GM18858 (cell line): ENCODE data around the gene TMEM273.

Source experiments
- ATAC-seq: cut with Tn5 transposase; IDR thresholded peaks from one replicate; pipeline ENCODE4 v1.9.1; 2021; ENCODE audit not compliant: unreplicated experiment

The TMEM273 gene, protein sequence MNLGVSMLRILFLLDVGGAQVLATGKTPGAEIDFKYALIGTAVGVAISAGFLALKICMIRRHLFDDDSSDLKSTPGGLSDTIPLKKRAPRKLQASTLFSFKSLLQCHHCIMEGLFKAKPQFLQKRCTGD

DNA sequence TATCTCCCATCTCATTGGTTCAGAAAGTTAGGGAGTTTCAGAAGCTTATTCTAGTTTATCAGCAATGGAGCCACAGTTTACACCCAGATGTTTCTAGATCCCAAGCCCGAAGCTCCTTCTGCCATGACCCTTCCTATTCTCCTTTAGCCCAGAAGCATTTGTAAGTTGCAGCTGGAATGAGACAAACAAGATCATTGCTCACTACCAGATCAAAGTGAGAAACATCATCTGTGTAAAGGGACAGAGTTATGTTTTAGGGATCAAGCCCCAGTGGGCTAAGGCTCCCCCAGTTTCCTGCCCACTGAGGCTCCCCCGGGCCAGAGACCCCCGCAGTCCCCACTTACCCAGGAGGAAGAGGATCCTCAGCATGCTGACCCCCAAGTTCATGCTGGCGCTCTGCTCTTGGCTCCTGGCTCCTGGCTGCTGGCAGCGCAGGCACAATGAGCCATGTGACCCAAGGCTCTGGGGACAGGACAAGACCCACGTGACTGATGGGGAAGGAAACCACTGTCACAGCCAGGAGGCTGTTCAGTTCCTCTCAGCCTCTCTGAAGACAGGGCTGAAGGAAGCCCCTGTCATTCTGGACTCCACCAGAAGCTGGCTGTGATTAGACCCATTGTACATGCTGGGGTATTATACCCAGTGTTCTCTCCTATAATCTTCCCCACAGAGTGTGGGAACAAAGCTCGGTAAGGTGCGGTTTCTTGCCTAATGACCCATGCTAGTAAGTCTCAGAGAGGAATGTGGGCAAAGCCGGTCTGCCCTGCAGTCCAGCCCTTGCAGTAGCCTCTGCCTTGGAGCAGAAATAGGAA, at the start of gene TMEM273:
Gene TMEM273, minus strand, starts transcription at position 442 of the 812 bp plus-strand sequence. Its CDS starts 55 bp downstream, at position 387.
- peak; percentile 70 for ATAC-seq

DNA sequence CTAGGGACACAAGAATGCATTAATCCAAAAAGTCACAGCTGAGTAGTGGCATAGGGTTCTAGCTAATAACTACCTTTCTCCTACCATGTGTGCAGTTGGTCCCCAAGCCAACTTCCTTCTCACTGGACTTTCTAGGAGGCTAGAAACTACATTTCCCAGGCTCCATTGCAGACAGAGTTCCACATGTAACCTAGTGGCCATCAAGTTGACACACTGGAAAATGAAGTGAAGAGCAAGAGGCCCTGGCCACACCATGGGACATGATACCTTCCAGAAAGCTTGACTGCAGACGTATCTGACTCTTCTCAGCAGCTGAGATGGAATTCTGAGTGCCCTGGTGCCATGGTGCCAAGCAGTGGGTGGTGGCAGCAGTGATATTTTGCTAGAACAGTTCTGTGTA, 49.8 kb upstream of the TMEM273 start:
- no peak for ATAC-seq

DNA sequence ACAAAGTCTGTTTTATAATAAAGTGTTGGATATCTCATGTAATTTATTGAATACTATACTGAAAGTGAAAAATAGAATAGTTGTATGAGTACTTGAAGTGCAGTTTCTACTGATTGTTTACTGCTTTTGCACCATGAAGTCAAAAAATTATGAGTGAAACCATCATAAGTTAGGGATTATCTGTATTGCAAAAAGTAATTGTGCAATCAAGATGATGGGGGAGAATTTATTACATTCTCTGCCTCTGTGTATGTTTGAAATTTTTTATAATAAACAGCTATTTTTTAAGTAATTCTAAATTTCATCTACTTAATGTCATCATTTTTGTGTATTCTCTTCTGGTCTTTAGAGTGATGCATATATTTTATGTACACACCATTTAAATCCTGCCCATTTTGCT, 47.2 kb upstream of the TMEM273 start:
- ATAC-seq, result no peak

DNA sequence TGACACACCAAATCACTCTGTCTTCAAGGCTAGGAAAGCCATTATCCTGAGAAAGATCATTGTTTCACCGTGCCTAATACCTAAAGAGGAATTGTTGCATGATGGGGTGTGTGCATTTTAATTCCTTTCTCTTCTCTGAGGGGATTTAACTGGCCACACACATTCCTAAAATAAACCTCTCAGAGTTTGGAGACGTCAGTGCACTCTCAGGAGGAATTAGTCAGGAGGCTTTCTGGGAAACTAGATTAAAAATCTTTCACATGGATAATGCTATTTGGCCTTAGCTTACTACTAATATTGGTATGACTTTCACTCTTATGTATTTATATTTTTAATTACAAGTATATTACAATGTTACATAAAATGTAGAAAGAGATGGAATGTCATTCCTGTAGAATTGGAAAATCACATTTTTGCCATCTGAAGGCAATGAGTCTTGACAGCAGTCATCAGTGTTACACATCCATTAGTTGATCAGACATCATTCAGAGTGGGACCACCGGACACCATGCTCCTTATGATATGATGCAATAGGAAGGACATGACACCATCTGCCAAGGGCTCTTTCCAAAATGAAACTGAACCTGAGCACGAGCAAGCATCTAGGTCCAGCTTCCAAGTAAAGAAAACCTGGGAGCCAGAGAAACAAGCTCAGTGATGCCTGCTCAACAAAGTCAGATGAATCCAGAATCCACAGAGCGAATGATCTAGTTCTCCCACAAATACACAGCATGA, 43.1 kb upstream of the TMEM273 start:
- ATAC-seq, result no peak

DNA sequence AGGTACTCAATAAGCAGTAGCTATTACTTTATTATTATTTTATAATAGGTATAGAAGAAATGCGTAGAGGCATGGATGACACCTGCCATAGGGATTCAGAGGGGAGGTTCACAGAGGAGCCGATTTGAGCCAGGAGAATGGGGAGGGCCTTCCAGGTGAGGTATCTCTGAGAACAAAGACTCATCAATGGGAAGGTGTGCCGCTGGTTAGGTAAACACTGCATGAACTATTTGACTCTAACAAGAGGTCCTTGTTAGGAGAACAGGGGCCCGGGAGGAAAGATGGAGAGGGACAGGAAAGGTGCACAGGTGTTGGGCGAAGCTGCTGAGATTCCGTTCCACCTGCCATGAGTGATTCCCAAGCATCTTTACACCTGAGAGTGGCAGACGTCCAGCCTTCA, 41.8 kb upstream of the TMEM273 start:
- ATAC-seq, result no peak

DNA sequence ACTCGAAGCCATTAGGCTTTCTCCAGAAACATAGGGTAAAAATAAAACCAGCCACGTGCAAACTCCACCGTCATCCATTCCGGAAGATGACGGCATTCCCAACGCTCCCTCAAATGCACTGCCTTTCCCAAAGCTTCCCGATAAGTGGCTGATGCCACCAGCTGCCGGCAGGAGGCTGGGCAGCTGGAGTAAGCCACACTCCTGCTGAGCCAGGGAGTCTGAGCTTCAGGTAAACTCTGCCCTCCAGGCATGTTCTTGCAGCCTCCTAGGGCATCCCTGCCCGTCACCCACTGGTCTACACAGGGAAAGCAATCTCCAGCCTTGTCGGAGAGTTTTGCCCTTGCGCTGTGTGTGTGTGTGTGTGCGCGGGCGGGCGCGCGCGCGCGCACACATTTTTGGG, 40.5 kb upstream of the TMEM273 start:
- ATAC-seq, result no peak

DNA sequence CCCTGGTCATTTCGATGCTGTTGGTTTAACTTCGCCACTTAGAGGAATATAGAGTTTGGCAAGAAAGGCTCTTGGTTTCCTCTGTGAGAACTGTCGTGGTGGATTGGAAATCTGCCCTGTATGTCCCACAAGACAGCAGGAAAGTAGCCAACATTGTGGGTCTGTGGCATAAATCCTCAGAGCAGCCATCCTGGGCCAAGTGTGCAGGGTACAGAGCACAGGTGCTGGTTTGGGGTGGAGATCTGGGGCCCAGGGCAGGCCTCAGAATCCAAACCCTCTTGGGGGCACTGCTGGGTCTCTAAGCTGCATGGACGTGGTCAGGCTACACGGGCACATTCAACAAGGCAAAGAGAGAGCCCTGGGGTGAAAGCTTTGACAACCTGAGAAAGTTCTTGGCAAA, 39.2 kb upstream of the TMEM273 start:
- no peak for ATAC-seq

DNA sequence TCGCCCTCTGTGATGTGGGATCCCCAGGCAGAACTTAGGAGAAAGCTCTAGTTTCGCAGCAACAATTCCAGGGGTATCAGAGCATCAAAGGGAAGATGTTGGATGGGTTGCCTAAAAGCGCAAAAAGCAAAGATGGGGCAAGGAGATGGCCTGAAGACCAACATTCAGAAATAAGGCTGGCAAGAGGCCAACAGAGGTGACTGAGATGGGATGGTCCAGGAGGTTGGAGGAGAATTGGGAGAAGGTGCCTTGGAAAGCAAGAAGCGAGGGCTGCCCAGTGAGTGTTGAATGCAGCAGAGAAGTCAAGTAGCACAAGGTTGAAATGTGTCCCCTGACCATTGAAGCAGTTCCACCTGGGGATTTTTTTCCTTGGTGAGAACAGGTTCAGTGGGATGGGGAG, 38.4 kb upstream of the TMEM273 start:
- no peak for ATAC-seq

DNA sequence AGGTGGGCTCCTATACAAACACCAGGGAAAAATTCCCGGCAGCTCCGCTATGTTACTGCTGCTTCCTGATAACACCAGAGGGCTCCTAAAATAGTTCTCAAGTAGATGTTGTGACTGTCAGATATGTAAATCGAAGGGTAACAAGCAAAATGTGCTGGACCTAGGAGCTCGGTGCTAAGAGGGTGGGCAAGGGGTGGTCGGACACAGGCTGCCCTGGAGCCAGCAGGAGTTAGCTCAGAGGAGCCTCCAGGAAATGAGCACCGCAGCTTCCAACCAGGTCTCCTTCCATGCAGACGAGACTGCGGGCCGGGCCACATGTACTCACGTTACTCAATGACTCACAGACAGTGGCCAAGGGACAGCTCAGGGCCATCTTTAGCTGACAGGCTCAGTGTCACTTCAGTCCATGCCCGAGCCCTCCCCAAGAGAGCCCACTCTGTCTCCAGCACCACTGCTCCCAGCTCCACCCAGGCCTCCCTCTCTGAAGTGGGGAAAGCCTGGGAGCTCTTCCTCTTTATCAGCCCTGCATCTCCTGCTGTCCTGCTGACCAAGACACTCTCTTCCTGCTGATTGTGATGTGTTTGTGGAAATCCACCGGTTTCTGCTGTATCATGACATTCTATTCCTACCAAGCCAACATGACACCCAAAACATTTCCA, 37.2 kb upstream of the TMEM273 start:
- ATAC-seq, result no peak

DNA sequence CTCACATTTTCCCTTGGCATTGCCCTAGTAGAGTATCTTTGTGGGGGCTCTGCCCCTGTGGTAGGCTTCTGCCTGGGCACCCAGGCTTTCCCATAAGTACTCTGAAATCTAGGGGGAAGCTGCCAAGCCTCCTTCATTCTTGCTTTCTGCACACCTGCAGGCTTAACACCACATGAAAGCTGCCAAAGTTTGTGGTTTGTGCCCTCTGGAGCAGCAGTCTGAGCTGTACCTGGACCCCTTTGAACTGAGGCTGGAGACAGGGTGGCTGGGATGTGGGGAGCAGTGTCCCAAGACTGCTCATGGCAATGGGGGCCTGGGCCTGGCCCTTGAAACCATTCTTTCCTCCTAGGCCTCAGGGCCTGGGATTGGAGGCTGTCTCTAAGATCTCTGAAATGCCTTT, 35.0 kb upstream of the TMEM273 start:
- no peak for ATAC-seq

DNA sequence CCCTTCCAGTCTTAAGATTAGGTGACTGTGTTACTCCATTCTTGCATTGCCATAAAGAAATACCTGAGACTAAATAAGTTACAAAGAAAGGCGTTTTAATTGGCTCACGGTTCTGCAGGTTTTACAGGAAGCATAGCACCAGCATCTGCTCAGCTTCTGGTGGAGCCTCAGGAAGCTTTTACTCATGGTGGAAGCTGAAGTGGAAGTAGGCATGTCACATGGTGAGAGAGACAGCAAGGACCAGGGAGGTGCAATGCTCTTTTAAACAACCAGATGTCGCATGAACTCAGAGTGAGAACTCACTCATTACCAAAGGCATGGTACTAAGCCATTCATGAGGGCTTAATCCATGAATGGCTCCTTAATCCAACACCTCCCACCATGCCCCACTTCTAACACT, 34.0 kb upstream of the TMEM273 start:
- no peak for ATAC-seq

DNA sequence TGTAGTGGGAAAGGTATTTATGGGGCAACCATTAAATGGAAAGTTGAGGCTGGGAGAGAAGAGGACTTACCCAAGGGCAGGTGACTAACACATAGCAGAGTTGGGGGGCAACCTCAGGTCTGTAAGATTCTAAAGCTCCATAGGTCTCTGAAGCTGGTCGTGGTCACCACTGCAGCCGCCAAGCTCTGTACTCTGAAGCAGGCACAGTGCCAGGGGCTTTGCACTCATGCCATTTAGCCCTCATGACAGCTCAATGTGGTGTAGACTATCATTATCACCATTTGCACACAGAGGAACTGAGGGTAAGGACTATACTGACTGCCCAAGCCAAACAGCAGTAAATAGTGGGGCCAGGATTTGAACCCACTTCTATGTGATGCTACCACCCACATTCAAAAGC, 32.5 kb upstream of the TMEM273 start:
- ATAC-seq, result no peak

DNA sequence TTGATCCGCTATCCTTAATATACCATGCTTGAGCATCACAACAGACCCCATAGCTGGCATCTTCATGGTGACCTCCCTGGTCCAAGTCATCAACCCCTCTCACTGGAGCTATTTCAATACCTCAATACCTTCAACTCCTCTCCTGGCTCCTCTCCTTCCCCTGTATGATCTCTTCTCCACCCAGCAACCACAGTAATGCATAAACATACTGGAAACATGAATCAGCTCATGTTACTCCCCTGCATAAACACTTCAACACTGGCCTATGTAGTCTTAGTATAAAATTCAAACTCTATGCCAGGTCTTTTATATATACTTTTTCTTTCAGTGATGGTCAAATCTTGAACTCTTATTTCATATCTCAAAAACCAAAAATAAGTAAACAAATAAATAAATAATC, 31.8 kb upstream of the TMEM273 start:
- ATAC-seq, result no peak

DNA sequence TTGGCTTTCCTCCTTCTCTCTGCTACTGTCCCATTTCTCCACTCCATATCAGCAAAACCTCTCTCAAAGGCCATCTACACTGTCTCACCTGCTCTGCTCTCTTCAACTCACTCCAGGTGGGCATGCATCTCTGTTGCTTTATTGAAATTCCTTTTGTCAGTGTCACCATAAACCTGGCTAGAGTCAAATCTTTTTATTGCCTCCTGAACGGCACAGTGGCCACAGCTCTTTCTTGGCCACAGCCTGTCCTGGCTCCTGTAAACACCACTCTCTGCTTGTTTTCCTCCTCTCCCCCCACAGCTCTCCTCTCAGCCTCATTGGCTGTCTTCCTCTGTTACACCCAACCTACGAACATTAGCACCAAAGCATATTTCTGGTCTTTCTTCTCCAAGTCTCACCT, 31.1 kb upstream of the TMEM273 start:
- ATAC-seq, result no peak

DNA sequence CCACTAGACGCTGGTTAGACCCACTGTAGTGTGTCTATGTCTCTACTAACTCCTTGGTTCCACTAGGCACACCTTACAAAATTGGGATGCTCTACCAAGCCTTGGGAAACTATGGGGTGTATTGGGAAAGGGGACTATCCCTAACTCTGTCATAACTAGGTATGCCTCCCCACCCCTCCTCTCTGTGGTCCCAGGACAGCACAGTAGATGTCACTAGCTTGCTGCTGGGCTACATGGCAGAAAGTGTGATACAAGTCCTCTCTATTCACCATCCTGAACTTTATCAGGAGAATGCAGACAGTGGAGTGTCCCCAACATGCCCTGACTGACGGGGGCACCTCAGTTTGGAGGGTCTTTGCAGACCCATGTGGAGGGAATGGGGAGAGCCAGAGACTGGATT, 30.3 kb upstream of the TMEM273 start:
- ATAC-seq, result no peak

DNA sequence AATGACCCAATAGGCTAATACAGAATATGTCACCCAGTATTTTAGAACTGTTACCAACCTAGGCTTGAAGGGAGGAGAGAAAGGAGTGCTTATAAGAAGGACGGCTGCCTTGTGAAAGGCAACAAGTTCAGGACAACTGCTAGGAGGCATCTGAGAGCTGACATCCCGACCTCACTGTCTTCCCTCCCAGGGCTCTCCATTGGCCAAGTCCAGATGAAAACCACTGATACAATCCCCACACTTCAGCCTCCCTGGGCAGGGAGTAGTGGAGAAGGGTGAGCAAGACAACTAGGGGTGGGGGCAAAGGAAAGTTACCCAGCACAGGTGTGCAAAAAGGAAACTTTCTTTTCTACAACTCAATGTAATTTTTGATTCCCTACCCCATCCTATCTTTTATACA, 29.5 kb upstream of the TMEM273 start:
- ATAC-seq, result no peak

DNA sequence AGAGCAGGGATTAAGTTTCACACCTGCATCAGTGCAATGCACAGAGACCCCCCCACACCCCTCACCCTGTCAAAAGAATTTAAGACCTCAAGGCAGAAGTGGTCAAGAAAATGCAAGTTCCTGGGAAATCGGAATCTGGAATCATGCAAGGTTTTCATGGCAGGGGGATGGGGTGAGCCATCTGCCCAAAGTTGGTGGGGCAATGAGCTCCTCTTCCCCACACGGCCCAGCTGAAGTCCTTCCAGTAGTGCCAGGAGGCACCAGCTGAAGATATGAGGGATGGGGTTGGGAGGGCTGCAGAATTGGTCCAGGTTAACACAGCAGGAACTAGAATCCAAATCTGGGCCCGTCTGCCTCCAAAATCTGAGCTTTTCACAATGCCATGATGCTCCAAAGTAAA, 25.0 kb upstream of the TMEM273 start:
- ATAC-seq, result no peak

DNA sequence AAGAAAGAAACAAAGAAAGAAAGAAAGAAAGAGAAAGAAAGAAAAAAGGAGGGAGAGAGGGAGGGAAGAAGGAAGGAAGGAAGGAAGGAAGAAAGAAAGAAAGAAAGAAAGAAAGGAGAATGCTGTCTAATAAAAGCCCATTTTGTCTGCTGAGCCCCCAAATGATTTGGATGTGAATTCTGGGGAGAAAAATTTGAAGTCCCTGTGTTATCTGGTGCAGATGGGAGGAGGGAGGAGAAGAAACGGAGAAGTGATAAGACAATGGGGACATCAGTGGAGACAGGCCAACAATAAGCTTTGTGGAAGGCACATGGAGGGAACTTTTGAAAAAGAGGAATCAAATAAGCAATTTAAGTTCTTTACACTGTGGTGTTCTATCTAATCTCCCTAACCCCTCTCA, 24.6 kb upstream of the TMEM273 start:
- no peak for ATAC-seq

DNA sequence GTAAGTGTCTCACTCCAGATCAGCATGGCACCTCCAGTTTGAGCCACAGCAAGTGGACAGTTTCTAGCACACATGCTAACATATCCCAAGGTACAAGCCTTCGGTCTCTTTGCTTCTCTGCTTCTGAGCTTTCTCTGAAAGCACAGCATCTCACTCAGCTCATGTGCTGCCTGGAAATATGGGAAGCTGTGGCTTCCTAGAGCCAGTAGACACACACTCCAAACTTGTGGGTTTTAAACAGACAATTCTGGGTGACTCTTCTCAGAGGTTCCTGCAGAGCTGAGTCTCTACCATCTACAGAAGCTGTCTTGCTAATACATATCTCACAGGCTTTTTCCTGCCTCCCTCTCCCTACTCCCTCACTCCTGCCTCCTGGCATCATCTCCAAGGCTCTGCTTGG, 23.9 kb upstream of the TMEM273 start:
- ATAC-seq, result no peak

DNA sequence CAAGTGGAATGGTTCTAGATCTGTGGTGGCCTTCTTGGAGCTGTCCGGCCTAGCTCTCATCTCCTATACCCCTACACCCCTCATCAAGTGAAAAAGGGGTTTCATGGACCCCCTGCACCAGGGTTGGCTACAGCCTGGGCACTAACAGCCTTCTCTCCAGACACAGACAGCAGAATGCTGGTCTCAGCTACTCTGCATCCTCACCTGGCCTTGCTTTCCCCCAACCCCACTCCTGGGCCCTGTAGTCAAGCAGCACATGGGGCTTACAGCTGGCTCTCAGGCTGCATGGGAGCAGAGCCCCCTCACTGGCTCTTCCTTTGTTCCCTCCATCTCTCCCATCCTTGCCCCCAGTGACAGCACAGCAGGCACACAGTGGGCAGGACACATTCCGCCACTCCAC, 20.8 kb upstream of the TMEM273 start:
- no peak for ATAC-seq

DNA sequence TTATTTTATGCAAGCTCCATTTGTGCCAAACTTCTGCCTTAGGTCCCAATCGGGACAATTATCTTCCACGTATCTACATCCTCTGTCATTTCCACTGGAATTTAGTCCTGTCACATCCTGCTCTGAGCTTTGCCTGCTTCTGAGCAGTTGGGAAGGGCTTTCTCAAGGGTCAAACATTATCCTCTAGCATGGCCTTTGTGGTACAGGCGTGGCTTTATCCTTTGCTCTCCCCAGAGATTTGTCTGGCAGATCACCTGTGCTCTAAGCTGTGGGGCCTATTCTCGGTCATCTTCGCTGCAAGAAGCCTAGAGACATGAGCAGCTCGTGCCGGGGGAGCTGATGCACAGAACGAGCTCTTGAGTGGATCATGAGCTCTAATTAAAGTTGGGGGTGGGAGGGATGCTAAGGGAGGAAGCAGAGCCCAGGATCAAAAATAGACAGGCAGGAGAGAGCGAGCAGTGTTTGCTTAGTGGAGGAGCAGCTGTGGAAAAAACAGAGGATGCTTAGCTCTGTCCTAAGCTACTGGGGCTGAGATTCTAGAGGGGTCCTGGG, 19.8 kb upstream of the TMEM273 start:
- no peak for ATAC-seq
